LNCAP (cell line): Measurements from ENCODE around the gene IER5L.

Experiments
- CTCF ChIP-seq: fragments of 450-650 bp; IDR thresholded peaks from 2 replicates; pipeline ENCODE4 v1.5.1; 2017; ENCODE audit warnings: mild to moderate bottlenecking

IER5L gene

GRCh38 chr9:129202613-129203555, 24.8 kb upstream of the IER5L start:
- no peak for TF ChIP-seq CTCF

GRCh38 chr9:129201866-129202265, 23.8 kb upstream of the IER5L start:
- TF ChIP-seq CTCF, result no peak

GRCh38 chr9:129201289-129201688, 23.2 kb upstream of the IER5L start:
- TF ChIP-seq CTCF, result no peak

GRCh38 chr9:129200255-129200654, 22.2 kb upstream of the IER5L start:
- no peak for TF ChIP-seq CTCF

- no peak for TF ChIP-seq CTCF
These were observed 21.0 kb upstream of the IER5L start for GRCh38 chr9:129199044-129199435.

GRCh38 chr9:129198319-129199043, 20.4 kb upstream of the IER5L start:
- TF ChIP-seq CTCF, result no peak

GRCh38 chr9:129197978-129198318, 19.9 kb upstream of the IER5L start:
- no peak for TF ChIP-seq CTCF
